NCI-H446 (cell line): ENCODE data around the gene SELENOK.
A peak's percentile ranks its signal among the peaks of the same experiment; 100 is the strongest.

Experiments used
- DNase-seq, 2 experiments: peaks; one replicate each; lab custom pipeline; 2025; lab: John Stamatoyannopoulos, UW

SELENOK gene

DNA sequence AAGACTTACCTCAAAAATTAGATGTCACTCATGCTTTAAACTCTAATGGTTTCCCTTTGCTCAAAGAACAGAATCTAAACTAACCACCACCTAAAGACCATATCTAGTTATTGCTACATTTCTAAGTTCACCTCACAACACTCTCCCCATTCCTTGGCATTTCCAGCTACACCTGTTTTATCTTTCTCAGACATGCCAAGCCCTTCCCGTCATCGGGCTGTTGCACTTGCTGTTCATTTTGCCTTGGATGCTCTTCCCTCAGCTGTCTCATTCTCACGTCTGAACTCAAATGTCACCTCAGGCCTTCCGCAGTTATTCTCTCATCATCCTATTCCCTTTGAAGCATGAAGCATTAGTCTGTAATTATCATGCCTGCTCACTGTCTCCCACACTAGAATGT is 8.7 kb downstream of the SELENOK start:
- no peak for DNase-seq

DNA sequence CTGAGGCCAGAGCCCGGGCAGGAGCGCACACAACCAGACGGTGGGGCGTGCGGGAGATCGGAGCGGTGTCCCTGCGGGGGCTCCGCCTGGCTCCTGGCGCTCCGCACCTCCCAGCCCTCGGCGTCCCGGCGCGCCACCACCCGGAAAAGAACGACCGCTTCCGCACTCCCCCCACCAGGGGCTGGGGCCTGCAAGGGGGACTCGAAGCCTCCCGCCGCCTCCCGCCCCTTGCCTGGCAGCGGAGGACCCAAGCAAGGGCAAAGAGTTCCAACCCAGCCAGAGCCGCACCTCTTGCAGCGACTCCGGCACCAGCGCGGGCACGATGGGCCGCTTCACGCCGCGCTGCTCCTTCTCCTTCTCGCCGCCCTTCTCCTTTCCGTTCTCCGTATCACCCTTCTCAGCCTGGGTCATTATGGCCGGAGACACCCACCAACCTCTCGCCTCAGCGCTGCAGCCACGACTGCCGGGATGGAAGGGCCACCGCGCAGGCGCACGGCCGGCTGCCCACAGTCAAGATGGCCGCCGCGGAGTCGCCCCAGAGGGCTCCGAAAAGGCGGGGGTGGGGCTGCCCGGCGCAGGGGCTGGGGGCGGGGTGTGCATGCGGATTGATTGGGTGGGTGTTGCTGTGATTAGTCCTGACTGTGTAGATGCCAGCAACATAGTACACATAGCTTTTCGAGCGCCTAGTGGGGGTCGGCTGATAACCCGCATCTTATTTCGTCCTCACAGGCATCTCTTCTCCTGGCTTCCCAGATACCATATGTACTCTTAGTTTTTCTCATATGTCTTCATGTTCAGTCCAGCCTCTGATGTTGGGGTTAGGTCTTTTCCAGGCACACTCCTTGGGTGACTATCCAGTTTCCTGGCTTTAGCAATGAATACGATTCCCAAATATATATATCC is 9.7 kb downstream of the SELENOK start, which contains the start of gene ACTR8:
Gene ACTR8 (minus strand): TSS at position 462 of the 903 bp plus-strand sequence. CDS start 51 bp downstream, at position 411.
- DNase-seq, result peak; percentile 5 to 70

DNA sequence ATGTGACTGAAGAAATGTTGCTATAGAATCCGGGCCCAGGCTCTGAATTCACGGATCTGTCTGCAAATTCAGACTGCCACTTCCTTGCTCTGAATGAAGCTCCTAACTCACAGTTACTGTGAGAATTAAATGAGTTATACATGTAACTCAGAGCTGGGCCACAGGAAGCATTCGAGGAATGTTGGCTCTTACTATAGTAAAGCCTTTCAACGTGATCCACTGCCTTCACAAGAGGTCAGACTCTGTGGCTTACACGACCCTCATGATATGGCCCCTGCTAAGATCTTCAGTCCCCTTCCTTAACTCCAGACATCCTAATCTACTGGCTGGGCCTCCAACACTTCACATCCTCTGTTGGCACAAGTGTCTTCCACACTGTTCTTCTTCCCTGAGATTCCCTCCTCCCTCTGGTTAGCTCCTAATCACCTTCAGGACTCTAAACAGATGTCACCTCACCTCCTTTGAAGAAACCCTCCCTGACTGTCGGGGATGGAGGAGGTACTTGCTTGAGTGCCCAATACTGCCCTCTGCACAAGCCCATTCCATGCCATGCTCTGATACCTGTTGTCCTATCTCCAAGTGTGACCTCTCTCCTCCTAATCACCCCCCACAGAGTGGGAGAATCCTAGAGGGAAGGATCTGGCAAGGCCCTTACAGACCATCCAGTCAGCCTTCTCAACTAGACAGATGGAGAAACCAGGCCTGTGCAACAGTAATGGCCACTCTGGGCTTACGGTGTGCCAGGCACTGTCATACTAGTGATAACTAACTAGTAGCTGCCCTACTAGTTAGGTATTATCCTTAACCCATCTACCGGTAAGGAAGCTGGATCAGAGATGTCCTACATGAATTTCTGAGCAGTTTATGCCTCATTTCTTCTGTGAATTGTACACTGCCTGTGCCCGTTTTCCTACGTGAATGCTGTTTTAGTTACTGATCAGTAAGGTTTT is 11.0 kb downstream of the SELENOK start:
- no peak for DNase-seq

DNA sequence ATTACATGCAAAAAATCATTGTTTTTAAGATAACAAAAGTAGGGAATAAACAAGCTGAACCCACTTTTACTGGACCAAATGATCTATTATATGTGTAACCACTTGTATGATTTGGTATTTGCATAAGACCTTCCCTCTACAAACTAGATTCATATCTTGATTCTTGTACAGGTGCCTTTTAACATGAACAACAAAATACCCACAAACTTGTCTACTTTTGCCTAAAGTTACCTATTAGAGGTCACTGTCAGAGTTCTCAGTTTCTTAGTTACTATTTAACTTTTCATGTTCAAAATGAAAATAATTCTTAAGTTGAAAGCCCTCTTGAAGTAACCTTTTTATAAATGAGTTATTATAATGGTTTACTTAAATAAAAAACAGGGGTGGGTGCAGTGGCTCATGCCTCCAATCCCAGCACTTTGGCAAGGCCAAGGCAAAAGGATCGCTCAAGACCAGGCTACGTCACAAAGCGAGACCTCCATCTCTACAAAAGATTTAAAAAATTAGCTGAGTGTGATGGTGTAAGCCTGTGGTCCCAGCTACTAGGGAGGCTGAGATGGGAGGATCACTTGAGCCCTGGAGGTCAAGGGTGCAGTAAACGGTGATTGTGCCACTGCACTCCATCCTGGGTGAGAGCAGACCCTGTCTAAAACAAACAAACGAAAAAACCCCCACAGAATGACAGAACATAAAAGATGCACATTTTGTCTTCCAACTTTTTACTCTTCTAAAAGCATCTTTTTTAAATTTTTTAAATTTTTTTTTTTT is 25.7 kb downstream of the SELENOK start:
- DNase-seq, result no peak

DNA sequence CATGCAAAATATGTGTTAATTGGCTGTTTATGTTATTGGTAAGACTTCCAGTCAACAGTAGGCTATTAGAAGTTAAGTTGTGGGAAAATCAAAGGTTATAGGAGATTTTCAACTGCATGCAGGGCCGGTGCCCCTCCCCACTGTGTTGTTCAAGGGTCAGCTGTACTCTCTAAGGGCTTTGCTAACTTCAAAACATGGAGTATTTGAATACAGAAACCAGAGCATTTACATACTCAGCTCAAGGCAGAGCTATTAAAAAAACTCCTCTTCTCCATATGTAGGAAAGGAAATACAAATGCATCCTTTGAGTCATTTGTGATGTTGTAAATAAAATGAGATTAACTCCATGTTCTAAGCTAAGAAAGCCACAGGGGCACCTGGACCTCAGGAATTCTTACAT is 28.5 kb downstream of the SELENOK start:
- DNase-seq, result no peak

DNA sequence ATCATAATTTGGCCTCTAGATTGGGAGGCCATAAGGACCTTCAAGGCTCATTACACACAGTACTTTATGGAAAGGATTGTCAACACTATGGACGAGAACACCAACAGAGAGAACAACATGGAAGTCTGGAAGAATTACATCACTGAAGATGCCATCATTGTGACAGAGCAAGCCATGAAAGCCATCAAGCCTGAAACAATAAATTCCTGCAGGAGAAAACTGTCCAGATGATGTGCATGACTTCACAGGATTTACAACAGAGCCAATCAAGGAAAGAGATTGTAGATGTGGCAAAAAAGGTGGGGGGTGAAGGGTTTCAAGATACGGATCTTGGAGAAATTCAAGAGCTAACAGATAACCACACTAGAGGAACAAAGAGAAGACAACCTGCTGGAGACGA is 29.4 kb downstream of the SELENOK start:
- no peak for DNase-seq

DNA sequence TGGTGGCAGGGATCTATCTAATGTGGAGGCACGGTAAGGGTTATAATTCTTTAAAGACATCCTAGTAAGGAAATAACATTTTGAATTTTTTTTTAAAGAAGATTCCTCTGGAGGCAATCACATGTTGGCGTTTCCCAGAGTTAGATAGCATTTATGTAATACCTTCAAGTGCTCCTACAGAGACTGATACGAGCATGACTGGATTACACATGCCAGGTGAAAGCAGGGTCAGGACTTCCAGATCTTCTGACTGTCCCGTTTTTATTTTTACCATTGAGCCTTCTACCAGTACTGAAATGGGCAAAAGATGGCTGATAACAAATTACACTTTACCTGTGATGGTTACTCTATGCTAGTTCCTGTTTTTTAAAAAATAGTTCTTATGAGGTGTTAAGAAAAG is 31.5 kb downstream of the SELENOK start:
- no peak for DNase-seq

DNA sequence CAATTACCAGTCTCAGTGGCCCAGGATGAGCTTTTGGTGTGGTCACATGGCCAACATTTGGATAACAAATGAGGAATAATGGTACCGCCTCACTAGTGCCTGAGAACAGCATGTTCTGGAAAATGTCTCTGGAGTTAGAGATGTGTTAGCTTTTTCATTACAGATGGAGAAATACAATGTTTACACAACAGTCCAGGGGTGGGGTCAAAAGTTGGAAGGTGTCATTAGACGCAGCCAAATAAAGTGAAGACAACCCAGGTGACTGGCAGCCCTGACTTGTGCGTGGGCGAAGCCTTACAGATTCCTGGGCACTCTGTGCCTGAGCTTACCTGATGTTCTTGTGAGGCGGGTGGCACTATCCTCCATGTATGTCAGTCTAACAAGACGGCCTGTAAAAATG is 32.5 kb downstream of the SELENOK start:
- no peak for DNase-seq

DNA sequence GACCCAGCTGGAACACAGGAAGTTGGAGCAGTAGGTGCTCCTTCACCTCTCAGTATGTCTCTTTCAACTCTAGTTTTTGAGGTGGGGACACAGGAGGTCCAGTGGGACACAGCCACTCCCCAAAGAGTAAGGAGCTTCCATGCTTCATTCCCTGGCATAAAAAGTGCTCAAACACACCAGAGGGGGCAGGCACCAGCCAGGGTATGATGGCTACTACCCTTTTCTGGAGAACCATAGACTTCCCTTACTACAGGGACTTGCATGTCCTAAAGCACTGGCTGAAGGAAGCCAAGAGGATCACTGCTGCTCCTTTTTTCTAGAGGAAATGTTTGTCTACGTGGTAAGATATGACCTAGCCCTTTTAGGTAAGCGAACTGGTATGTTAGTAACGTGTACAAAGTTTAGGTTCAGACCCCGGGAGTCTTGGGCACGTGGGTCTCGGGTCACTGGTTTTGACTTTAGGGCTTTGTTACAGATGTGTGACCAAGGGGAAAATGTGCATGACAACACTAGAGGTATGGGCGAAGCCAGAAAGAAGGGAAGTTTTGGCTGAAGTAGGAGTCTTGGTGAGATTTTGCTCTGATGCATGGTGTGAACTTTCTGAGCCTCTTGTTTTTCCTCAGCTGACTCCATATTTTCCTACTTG is 33.4 kb downstream of the SELENOK start:
- DNase-seq, result no peak

DNA sequence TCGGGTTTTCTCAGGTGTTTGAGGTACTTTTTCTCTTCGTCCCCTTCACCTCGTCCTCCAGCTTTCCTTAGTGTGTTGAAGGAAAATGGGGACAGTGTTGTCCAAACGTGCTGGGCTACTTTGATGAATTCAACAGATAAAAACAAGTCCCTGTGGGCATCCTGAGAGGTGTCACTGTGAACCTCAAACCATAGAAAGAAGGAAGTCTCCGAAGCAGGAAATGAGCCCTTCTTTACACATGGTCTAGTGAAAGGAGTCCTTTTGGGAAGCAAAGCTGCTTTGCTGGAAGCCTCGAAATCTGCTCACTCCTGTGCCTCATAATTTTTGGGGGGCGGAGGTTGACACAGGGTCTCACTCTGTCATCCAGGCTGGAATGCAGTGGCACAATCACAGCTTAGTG is 34.7 kb downstream of the SELENOK start:
- no peak for DNase-seq

DNA sequence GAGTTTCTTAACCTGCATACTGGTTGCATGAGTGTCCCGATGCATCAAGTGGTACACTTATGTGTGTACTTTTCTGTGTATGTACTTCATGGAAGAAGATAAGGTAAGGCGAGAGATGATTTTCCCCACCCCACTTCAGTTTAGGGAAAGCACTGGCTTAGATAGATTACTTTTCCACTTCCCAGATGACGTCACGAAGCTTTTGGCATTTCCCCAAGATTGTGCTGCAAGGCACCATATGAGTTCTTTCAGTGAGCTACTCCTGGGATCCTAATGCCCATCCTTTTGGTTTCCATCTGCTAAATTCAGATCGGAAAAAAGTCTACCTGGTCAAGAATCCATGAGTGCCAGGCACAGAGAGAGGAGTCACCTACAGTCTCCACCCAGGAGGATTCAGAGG is 40.8 kb downstream of the SELENOK start:
- DNase-seq, result no peak

DNA sequence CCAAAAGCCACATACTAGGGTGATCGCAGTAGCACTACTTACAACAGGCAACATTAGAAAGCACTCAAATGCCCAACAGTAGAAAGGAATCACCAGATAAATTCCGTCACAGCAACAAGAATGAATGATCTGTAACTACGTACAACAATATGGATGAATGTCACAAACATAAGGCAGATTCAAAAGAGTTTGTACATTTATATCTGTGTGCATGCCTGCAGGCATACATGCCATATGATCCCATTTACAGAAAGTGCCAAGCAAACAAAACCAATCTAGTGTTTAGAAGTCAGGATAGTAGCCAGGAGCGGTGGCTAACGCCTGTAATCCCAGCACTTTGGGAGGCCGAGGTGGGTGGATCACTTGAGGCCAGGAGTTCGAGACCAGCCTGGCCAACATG is 41.7 kb downstream of the SELENOK start:
- no peak for DNase-seq

DNA sequence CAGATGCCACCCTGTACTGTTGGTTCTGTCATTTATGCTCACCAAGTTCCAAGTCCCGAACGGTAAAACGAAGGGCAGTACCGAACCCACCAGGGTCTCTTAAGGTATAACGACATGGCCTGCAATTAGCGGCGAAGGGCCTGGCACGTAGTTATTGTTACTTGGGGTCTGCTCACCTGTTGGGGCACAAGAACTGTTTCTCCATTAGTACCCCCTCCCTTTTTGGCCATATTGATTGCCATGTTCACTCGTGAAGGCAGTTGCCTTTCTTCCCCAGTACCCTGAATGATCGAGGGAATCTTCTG is 44.9 kb downstream of the SELENOK start:
- DNase-seq, result no peak

DNA sequence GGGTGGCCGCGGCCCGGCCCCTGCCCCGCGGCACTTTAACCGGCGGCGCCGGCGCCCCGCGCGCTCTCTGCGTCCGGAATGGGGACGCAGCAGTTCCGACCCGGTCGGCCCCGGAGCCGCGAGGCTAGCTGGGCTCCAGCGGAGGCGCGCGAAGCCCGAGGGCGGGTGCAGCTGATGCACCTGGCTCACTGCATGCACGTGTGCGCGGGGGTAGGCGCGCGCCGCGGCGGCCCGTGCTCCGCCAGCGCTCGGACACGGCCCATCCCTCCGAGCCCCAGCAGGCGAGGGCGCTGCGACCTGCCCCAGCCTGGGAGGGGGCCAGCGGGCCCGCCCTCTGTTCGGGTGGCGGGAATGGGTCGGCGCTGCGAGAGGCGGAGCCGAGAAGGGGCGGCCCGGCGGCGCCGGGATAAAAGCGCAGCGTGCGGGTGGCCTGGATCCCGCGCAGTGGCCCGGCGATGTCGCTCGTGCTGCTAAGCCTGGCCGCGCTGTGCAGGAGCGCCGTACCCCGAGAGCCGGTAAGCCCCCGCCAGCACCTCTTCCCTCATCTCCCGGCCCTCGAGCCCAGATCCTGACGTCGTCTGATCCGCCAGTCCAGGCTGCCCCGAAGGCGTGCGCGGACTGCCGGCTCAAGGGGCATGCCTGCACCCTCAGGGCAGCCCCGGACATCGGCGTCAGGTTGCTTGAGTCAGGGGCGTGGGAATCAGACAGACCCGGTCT is 45.4 kb downstream of the SELENOK start, which contains the start of the genes CHDH and IL17RB:
Gene CHDH (minus strand): TSS at position 286 of the 717 bp plus-strand sequence. CDS start 22,411 bp downstream, outside the sequence.
Gene IL17RB (plus strand): TSS at position 435 of the 717 bp plus-strand sequence. CDS start 21 bp downstream, at position 456.
- peak in 1 of 2 experiments; percentile 78 for DNase-seq

DNA sequence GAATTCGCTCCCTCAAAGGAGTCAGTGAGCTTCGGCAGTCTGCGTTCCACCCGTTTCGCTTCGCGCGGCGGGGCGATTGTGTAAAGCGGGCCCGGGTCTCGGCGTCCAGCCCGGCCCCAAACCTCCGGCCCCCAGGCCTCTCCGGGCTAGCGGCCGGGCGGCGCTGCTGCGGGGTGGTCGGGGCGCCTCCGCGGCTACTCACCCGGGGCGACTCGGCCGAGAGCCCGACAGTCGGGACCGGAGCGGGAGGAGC is 45.9 kb downstream of the SELENOK start:
- DNase-seq, result no peak

DNA sequence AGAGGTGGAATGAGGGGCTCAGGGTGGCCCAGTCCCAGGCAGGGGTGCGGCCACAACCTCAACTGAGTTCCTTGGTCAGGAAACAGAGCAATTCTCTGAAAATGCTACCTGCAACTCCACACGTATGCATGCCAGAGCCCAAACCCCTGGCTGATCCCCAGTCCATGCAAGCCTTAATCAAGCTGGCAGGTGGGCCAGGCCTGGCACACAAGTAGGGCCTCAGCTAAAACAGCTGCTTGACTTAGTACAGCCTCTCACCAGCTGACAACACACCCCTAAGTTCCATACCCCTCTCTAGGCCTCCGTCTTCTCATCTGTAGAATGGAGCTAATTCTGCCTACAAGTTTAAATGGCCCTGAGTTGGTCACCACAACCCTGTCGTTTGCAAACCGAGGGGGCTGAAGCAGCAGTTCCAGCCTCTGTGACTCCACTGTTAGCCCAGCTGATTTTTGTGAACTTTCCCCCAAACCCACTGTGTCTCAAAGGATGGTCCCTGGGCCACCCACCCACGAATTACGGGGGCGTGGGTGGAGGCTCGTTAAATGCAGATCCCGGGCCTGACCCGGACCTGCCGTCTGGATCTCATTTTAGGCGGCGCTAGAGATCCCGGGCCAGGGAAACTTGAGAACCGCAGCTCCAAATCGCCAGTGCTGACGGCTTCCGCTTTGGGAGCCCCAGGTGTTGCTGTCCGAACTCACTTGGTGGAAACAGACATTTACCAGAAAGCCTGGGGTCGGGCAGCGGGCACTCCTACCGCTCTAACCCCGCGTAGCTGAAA is 46.4 kb downstream of the SELENOK start:
- DNase-seq, result peak in 1 of 2 experiments; percentile 10

DNA sequence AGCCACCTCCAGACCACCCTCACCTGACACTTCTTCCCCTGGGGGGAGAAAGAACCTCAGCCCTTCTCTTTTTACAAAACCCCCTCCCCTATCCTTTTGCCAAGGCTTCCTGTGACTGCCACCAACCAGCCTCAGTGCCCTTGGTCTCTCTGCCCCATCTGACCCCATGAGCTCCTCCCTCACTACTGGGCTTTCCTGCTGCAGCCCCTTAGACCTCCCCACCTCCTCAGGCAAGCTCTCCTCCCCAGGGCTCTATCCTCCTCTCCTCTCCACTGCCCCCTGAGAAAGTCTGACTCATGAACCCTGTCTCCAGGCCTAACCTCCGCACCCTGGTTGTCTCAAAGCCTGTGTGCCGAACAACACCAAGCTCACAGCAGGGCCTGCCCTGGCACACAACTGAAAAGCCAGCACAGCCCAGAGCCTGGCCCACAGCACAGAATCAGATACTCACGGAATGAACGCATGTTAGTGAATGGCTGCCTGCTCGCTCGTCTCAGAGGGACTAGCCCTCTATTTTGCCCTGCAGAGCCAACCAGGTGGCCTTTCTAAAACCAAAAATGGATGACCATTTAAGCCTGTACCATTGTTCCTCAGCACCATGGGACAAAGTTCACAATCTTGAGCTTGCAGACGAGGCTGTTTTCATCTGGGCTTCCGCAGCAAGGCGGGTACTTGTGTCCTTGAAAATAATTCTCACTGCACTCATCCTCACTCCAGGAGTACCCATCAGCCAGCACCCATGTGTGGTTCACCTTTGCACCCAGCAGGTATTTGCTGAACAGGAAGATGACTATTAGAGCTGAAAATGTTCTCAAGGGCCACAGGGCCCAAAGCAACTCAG is 47.2 kb downstream of the SELENOK start:
- no peak for DNase-seq

DNA sequence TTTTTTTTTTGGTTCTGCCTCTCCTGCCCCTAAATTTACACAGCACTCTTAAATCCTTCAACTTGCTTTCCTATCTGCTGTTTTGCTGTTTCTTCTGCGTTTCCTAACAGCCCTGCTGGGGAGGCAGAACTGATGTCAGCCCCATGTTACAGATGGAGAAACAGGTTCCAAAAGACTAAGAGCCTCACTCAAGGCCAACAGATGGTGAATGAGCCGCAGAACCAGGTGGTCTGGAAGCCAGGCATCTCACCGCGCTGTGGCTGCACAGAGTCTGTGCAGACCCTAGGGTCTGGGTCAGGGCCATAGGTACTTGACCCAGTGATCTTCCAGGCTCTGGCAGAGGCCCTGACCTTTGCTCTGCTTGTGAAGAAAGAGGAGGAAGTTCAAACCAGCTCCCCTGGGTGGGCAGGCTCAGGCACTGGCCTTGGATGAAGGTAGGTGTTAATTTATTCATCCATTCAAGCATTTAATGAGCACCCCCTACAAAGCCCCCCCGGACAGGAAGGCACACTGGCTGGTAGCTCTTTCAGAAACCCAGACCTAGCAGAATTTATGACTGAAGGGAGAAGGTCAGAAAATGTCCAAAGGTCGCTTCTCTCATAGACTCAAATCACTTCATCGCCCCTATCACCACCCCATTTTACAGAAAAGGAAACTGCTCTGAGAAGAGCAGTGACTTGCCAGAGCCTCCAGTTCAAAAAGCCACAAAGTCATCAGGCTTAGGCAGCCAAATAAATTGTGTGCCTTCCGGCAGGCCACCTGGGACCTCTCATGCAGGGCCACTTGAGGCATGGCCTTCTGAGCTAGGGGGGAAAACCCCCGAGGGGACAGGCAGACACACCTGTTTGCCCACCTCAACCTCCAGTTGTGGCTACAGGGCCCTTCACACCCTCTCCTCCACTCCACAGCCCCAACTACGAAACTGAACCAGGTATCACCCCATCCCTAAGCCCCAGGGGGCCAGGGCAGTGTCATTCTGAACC is 48.2 kb downstream of the SELENOK start:
- peak in 1 of 2 experiments; percentile 14 for DNase-seq
